Epidermal melanocyte (primary cell): ENCODE measurements around the gene CD8B.
"Not testable (repeated sequence)": the region's sequence is repeated elsewhere in the genome, so short reads cannot be mapped to it uniquely, and the experiment has no call there.

Experiments
- DNase-seq: peaks from one replicate; pipeline ENCODE4 v3.0.0; 2011; ENCODE audit warnings: low spot score; ENCODE audit not compliant: insufficient read length

CD8B gene

DNA sequence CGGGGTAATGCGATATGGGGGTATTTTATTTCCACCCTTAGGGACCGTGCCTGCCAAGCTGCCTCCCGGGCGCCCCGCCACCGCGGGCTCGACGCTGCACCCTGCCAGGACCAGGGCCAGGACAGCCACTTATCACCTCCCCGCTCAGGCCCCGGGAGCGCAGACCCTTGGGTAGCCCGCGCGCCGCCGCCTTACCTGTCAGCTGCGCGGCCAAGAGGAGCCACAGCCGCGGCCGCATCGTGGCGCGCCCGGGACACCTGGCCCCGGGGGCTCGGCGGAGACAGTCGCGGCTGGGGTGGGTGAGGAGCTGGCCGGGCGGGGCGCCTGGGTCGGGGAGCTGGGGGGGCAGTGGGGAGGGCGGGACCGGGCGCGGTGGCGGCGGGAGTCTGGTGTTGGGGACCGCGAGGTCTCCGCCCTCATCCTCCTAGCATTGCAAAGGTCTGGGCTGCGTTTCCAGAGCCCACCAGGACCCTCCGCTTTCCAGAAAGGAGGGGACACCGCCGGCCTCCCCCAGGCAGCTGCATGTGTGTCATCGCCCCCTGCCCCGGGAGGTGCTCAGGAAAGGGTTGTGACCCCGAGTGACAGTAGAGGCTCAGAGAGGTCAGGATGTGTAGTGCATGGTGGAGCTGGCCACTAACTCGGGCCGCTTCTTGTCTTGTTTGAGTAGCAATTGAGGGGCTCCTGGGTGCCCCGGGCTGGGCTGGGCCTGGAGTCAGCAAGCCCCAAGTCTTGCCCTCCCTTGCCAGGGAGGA, at the start of gene CD8B:
CD8B (minus strand) TSS at position 259 of the 752 bp plus-strand sequence; CDS start at position 238, 21 bp downstream.
- not testable (repeated sequence) for DNase-seq

DNA sequence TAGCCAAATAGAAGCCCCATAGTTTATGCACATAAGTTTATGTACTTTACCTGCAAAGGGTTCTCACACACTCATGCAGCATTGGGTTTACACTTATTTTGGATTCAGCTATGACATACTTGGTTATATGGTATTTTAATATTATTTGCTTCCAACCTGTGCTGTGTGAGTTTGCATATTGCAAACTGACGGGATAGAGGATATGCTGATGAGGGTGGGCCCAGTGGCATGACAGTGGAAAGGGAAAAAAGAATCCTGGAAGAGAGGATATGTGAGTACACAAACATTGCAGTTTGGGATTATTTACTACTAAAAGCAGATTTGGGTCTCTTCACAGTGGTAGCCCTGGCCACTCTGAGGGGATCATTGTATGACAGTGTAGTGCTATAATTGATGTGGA, 44.2 kb upstream of the CD8B start:
- DNase-seq: not testable (repeated sequence)

DNA sequence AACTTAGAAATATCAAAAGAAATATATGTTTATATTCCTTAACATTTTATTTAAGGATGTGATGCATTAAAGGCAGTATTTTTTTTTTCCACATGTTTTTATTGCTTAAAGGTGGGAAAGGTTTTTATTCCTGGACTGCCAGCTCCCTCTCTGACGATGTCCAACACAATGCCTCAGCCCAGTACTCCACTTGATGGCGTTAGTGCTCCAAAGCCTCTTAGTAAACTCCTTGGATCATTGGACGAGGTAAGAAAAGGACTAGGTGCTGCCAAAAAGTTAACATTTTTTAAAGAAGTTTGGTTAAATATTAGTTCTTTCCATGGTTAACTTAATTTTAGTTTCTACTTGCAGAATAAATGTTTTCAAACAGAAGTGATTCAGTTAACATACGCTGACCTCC, 39.0 kb upstream of the CD8B start:
- not testable (repeated sequence) for DNase-seq

DNA sequence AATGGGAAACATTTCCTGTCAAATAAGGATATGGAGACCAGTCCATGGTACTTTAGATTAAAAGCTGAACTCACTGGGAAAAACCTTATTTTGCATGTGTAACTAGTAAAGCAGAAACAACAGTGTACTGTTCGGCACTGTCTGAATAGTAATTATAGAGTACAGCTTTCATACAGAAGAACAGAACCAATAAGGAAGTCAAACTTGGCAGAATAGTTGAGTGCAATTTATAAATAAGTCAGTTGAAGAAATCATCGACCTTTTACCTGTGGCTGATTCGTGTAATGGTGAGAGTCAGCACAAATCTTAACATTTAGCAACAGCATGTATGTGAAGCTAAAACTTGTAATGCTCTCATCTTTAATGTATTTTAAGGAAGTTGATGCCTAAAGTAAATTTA, 24.3 kb upstream of the CD8B start:
- DNase-seq: not testable (repeated sequence)

DNA sequence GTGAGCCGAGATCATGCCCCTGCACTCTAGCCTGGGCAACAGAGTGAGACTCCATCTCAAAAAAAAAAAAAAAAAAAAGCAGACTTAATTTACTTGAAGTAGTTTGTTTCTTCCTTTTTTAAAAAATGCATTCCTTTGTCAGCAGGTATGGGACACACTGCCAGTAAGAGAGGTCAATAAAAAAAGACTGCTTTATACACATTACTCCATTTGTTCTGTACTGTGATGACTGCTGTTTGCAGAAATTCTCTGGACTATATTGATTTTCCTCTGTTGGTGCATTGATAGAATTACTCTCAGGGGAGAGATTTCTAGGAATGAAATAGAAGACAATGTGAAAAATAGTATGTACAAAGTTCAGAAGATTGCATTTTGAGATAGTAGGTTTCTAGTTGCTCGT, 21.2 kb upstream of the CD8B start:
- DNase-seq: not testable (repeated sequence)

DNA sequence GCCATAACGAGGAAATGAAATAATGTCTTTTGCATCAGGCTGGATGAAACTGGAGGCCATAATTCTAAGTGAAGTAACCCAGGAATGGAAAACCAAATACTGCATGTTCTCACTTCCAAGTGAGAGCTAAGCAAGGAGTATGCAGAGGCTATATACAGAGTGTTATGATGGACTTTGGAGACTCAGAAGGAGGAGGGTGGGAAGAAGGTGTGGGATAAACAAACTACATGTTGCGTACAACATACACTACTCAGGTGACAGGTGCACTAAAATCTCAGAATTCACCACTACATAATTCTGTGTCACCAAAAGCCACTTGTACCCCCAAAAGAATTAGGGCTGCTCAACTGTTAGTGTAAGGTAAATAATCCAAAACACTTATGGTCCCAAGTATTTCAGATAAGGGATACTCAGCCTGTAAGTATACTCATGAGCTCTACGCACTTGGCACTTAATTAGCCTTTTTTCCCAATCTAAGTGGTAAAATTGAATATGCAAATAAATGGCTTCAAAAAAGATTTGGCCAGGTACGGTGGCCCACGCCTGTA, 20.5 kb upstream of the CD8B start:
- not testable (repeated sequence) for DNase-seq

DNA sequence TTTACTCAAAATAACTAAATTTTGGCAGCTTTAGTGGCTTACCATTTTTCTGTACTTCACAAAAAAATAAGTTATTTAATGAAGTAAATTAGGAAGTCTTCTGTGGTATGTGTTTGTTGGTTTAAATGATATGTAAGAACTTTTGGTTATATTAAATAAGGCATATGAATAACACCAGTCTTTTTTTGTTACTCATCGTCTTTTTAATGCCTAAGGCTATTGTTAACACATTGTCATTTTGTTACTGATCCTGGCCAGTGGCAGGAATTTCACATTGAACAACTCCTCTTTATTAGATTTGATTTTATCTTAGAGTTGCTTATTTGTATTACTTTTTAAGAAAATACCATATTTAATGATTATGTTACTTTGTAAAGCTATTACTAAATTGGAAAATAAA, 17.3 kb upstream of the CD8B start:
- not testable (repeated sequence) for DNase-seq

DNA sequence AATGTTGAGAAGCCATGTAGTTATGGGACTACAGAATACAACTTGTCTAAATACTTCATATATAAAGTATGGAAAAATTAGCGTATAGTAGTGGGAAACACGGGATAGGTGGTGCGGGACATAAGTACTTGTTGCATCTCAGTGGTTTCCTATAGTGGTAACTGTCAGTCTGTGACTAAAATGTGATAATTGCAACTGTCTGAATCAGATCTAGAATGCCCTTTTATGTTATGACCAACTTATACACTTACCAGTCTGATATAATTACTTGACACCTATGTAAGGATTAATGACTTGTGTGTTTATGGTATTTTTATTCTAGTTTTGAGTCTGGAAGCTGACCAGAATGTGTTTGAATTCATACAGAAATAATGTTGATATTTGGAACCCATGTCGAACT, 9.3 kb upstream of the CD8B start:
- DNase-seq: not testable (repeated sequence)

DNA sequence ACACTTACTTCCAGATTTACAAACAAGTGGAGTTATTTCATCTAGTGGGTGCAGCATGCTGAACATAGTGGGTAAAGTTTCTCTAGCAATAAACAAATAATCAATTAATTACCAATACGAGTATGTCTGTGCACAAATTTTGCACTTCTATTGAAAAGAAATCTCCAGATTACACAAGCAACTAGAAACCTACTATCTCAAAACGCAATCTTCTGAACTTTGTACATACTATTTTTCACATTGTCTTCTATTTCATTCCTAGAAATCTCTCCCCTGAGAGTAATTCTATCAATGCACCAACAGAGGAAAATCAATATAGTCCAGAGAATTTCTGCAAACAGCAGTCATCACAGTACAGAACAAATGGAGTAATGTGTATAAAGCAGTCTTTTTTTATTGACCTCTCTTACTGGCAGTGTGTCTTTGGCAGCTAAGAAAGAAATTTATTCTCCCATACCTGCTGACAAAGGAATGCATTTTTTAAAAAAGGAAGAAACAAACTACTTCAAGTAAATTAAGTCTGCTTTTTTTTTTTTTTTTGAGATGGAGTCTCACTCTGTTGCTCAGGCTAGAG, 7.3 kb upstream of the CD8B start:
- DNase-seq: not testable (repeated sequence)

DNA sequence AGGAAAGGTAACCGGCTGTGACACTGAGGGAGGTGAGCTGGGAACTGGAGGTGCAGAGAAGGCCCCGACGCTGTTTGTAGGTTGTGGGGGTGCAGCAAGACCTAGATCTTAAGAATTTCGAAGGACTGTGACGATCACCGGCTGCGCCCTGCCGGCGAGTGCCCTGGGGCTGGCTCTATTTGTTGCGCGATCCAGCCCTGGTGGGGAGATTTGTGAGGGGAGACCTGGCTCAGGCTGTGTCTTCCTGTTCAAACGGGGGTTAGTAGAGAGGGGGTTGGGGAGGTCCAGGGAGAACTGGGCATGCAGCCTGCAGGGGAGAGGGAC, 656 bp upstream of the CD8B start:
- not testable (repeated sequence) for DNase-seq

DNA sequence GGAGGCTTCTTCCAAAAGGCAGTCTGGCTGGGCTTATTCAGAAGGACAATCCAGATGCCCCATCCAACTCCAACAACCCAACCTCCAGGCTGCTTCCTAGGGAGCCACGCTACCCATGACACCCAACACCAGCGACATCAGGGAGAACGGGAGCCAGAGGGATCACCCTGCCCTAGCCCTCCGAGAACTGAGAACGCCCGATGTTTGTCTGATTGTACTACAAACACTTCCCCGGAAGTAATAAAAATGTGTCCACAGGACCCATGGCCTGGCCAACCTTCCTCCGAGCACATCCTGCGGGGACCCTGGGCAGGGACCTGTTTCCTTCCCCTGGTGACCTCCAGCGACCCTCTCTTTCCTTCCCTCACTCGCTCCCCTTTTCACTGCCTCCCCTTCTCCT, 511 bp downstream of the CD8B start:
- DNase-seq: not testable (repeated sequence)

DNA sequence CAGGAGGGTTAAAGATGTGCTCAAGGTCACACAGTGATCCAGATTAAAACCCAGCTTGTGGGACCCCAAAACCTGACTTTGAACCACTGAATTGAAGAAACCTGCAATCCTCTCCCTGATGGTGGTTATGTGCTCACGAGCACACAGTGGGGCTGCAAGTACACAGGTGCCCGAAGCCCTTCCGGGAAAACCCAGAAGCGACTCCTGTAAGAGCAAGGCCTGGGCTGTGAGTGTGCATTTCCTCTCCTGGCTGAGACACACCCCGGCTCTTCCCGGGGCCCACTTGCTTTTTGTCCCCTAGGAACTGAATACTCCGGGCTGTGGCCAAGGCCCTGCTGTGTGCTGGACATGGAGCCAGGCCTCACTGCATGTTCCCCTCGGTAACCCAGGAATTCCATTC, 1.1 kb downstream of the CD8B start:
- DNase-seq: not testable (repeated sequence)

DNA sequence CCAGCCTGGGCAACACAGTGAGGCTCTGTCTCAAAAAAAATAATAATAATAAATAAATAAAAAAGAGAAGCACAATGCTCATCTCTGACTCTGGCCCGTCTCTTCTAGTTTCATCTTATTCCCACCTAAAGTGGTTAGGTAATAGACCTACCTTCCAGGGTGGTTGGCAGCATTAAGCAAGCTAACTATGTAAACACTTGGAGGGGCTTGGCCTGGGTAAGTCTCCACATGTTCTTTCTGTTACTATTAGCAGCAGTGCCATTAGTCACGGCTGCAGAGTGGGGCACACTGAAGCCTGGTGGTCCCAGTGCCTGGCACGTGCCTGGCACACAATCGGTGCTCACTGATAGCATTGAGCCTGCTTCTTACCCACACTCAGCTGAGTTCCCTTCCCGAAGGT, 4.0 kb downstream of the CD8B start:
- not testable (repeated sequence) for DNase-seq

DNA sequence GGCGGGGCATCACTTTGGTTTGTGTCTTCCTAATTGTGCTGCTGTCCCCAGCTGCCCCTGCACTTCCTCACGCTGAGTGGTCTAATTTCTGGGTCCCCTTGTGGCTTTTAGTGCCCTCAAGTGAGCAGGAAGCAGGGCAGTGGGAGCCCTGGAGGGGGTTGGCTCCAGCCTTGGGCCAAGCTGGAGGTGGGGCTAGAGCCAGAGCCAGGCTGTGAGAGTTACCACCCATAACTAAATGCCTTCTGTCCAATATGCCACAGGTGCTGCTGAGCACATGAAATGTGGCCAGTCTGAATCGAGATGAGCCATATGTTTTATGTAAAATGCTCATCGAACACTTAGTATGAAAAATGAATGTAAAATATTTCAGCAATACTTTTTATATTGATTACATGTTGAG, 5.2 kb downstream of the CD8B start:
- not testable (repeated sequence) for DNase-seq

DNA sequence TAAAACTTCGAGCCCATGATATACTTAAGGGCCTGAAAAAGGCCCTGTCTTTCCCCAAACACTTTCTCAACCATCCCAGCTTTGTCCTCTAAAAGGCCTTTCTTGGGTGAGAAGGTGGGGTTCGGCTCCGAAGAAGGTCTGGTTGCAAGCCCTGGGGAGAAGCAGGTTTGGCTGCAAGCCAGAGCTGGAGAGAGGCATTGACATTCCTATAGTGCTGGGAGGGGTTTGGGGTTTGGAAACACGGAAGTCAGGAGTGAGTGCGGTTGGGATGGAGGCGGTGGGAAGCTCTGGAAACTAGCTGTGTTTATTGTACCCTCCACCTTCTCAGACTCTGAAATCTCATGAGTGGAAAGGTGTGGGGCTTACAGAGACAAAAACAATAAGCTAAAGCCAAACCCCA, 5.7 kb downstream of the CD8B start:
- DNase-seq: not testable (repeated sequence)

DNA sequence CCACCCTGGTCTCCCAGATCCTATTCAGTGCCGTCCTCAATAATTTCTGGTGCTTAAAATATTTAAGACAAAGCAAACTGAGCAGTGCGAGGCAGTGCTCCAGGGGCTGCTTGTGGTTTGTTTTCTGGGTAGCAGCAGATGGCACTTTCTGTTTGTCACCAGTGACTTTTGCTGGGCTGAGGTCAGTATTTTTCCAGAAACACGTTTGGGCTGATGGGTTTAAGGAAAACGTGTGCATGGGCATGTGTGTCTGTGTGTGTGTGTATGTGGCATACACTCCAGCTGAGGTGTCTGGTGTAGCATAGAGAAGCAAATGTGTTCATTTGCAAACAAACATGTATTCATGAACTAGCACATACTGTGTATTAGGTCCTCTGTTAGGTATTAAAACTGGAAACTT, 10.1 kb downstream of the CD8B start:
- not testable (repeated sequence) for DNase-seq

DNA sequence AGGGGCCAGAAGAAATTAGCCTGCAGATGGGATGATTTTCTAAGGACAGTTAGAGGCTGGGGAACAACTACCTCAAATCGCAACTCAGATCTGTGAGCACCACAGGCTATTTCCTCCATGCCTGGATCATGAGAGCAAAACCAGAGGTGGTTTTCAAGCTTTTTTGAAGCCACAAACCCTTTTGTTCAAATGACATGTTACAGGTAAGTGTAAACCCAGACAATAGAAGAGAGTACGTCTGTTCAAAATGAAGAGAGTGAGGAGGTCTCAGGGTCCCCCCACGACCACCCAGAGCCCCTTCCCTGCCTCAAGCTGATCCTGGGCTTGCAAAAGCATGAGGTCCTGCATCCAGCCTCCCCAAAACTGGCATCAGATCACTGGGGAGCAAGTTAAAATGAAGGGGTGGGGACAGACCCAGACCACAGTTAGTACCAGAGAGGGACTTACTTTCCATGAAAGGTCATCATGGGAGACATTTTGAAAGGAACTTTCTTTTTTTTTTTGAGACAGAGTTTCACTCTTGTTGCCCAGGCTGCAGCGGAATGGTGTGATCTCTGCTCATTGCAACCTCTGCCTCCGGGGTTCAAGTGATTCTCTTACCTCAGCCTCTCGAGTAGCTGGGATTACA, 19.0 kb downstream of the CD8B start:
- not testable (repeated sequence) for DNase-seq

DNA sequence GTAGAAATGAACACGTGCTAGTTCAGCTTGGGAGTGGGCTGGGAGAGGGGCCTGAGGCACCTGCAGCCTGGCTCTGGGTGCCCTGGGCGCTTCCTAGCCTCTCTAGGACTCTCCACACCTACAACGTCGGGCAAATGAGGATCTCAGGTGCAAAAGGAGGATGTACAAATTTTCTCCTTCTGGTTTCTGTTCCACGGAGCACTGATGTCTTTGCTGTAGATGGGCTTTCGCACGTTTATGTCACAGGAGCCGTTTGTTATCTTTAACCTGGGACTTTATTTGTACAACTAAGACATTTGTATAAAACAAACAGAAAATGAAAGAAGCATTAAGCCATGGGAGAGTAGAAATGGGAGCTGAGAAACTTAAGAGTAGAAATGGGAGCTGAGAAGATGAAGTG, 20.4 kb downstream of the CD8B start:
- not testable (repeated sequence) for DNase-seq

DNA sequence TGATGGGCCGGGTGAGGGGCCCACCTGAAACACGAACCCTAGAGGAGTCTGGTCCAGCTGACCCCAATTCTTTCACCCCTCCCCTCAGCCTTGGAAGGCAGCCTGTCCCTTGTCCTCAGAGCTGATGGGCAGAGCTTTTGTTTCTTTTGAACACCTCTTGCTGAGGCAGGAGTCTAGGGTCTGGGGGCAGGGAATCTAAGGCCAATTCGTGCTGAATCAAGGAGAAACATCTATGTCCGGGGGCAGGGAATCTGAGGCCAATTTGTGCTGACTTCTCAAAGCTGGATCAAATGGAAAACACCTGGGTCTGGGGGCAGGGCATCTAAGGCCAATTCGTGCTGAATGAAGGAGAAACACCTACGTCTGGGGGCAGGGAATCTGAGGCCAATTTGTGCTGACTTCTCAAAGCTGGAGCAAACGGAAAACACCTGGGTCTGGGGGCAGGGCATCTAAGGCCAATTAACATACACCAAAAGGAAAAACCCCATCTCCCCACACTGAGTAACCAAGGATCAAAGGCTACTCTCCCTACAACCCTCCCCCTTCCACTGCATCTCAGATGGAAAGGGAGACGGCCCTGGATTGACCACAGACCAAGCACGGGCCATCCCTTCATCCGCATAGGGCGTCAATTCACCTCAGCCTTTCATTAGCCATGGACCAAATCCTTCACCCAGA, 21.7 kb downstream of the CD8B start:
- DNase-seq: not testable (repeated sequence)

DNA sequence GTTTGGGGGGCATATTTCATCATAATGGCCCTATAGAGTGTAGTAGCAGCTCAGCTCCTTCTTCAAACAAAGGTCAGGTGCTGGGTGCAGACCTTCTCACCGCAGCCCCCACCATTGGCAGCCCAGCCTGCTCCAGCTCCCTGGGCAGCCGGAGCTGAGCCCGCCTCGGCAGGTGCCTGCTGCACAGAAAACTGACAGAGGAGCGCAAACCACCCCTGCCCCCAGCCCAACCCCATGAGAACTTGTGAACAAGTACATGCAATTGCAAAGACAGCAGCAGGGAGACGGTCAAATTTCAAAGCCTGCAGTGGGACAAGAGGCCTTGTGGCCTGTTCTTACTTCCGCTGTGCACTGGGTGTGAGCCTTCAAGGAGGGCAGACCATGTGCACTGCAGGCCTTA, 22.2 kb downstream of the CD8B start:
- not testable (repeated sequence) for DNase-seq

DNA sequence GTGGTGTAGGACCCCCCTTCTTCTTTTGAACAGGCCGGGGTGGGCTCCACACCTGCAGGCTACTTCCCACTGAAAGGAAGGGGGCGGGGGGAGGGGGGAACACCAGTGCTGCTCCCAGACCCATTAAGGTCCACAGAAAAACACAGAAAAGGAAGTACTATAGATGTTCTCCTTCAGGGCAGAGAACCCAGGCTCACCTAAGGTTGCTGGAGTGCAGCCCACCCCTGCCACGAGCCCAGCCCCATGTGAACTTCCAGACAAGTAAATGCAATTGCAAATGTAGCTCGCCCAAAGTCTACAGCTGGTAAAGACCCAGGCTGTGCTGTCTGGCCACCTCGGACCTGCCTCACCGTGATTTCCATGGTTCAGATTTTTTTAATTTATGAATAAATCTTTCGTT, 24.0 kb downstream of the CD8B start:
- not testable (repeated sequence) for DNase-seq
